NCI-H1436 (cell line): Measurements from ENCODE around the gene APOA1.

Experiments
- DNase-seq: peaks from one replicate; lab custom pipeline; 2025; lab: John Stamatoyannopoulos, UW

The APOA1 gene

DNA sequence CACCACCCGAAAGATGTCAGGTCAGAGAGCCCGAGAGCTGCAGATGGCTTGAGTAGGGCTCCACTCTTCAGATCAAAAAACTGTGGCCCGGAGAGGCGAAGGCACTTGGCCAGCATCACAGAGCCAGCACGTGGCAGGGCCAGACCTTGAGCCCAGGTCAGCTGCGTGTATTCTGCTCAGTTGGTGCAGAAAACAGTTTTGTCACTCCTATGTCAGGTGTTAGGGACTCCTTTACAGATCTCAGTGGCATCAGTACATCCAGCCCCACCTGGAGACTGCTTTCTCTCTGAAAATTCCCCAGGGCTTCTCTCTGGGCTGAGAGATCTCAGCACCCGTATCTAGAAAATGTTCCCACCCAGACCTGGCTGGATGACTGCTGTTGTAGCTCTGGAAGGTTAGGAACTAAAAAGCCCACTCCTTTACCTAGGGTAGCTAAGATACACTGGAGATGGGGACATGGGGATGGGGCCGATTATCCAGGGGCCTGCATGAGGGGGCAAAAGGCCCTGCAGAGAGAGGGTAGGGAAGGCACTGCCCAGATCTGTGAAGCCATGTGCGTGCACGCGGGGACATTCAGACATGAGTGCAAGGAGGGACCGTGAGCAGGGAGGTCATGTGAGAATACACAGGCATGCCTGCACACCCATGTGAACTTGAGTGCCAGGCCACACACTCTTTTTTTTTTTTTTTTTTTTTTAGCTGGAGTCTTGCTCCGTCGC, 3.4 kb downstream of the APOA1 start:
- DNase-seq, result no peak

DNA sequence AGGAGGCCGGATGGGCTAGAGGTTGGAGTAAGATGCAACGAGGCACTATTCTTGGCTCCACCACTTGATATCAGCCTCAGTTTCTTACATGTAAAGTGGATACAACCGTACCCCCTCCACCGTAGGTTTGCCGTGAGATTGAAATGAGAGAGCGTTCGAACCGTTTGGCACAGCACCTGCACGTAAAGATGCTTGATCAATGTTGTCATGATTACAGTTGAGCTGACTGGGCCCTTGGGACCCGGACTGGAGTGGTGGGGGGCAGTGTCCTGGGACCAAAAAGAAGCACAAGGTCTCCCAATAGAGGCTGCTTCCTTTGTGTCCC, 4.0 kb downstream of the APOA1 start:
- no peak for DNase-seq

DNA sequence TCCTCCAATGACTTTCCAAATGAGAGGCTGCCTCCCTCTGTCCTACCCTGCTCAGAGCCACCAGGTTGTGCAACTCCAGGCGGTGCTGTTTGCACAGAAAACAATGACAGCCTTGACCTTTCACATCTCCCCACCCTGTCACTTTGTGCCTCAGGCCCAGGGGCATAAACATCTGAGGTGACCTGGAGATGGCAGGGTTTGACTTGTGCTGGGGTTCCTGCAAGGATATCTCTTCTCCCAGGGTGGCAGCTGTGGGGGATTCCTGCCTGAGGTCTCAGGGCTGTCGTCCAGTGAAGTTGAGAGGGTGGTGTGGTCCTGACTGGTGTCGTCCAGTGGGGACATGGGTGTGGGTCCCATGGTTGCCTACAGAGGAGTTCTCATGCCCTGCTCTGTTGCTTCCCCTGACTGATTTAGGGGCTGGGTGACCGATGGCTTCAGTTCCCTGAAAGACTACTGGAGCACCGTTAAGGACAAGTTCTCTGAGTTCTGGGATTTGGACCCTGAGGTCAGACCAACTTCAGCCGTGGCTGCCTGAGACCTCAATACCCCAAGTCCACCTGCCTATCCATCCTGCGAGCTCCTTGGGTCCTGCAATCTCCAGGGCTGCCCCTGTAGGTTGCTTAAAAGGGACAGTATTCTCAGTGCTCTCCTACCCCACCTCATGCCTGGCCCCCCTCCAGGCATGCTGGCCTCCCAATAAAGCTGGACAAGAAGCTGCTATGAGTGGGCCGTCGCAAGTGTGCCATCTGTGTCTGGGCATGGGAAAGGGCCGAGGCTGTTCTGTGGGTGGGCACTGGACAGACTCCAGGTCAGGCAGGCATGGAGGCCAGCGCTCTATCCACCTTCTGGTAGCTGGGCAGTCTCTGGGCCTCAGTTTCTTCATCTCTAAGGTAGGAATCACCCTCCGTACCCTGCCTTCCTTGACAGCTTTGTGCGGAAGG, 4.8 kb downstream of the APOA1 start:
- DNase-seq, result no peak

DNA sequence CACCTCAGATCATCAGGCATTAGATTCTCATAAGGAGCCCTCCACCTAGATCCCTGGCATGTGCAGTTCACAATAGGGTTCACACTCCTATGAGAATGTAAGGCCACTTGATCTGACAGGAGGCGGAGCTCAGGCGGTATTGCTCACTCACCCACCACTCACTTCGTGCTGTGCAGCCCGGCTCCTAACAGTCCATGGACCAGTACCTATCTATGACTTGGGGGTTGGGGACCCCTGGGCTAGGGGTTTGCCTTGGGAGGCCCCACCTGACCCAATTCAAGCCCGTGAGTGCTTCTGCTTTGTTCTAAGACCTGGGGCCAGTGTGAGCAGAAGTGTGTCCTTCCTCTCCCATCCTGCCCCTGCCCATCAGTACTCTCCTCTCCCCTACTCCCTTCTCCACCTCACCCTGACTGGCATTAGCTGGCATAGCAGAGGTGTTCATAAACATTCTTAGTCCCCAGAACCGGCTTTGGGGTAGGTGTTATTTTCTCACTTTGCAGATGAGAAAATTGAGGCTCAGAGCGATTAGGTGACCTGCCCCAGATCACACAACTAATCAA, 5.6 kb downstream of the APOA1 start:
- no peak for DNase-seq

DNA sequence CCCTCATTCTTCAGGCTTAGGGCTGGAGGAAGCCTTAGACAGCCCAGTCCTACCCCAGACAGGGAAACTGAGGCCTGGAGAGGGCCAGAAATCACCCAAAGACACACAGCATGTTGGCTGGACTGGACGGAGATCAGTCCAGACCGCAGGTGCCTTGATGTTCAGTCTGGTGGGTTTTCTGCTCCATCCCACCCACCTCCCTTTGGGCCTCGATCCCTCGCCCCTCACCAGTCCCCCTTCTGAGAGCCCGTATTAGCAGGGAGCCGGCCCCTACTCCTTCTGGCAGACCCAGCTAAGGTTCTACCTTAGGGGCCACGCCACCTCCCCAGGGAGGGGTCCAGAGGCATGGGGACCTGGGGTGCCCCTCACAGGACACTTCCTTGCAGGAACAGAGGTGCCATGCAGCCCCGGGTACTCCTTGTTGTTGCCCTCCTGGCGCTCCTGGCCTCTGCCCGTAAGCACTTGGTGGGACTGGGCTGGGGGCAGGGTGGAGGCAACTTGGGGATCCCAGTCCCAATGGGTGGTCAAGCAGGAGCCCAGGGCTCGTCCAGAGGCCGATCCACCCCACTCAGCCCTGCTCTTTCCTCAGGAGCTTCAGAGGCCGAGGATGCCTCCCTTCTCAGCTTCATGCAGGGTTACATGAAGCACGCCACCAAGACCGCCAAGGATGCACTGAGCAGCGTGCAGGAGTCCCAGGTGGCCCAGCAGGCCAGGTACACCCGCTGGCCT, 7.1 kb downstream of the APOA1 start:
- no peak for DNase-seq

DNA sequence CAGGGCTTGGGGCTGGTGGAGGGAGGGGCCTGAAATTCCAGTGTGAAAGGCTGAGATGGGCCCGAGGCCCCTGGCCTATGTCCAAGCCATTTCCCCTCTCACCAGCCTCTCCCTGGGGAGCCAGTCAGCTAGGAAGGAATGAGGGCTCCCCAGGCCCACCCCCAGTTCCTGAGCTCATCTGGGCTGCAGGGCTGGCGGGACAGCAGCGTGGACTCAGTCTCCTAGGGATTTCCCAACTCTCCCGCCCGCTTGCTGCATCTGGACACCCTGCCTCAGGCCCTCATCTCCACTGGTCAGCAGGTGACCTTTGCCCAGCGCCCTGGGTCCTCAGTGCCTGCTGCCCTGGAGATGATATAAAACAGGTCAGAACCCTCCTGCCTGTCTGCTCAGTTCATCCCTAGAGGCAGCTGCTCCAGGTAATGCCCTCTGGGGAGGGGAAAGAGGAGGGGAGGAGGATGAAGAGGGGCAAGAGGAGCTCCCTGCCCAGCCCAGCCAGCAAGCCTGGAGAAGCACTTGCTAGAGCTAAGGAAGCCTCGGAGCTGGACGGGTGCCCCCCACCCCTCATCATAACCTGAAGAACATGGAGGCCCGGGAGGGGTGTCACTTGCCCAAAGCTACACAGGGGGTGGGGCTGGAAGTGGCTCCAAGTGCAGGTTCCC, 7.8 kb downstream of the APOA1 start, which contains the start of gene APOC3:
TSS of gene APOC3 (plus strand) at position 383 of the 659 bp plus-strand sequence. CDS start 676 bp downstream, outside the sequence.
- no peak for DNase-seq

DNA sequence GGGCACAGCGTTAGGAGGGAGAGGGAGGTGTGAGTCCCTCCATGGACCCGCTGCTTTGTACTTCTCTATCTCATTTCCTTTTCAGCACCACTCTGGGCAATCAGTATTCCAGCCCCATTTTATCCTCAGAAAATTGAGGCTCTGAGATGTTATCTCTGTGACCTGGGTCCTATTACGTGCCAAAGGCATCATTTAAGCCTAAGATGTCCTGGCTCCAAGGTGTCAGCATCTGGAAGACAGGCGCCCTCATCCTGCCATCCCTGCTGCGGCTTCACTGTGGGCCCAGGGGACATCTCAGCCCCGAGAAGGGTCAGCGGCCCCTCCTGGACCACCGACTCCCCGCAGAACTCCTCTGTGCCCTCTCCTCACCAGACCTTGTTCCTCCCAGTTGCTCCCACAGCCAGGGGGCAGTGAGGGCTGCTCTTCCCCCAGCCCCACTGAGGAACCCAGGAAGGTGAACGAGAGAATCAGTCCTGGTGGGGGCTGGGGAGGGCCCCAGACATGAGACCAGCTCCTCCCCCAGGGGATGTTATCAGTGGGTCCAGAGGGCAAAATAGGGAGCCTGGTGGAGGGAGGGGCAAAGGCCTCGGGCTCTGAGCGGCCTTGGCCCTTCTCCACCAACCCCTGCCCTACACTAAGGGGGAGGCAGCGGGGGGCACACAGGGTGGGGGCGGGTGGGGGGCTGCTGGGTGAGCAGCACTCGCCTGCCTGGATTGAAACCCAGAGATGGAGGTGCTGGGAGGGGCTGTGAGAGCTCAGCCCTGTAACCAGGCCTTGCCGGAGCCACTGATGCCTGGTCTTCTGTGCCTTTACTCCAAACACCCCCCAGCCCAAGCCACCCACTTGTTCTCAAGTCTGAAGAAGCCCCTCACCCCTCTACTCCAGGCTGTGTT, 8.5 kb downstream of the APOA1 start:
- DNase-seq, result no peak

DNA sequence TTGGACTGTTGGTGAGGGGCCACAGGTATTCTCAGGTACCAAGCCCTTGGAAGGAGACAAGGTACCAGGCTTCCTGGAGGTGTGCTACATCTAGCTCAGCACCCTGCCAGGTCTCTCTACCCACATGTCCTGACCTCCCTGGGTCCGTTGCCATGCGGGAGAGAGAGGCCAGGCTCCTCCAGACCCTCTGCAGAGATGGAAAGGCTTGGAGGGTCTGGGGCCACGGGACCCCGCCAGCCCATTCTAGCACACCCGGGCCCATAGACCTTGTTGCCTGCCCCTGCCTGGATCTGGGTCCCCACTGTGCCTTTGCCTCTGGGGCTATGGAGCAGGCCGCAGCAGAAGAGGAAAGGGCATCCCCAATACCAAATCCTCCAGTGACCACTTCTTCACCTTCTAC, 10.0 kb downstream of the APOA1 start:
- DNase-seq, result no peak

DNA sequence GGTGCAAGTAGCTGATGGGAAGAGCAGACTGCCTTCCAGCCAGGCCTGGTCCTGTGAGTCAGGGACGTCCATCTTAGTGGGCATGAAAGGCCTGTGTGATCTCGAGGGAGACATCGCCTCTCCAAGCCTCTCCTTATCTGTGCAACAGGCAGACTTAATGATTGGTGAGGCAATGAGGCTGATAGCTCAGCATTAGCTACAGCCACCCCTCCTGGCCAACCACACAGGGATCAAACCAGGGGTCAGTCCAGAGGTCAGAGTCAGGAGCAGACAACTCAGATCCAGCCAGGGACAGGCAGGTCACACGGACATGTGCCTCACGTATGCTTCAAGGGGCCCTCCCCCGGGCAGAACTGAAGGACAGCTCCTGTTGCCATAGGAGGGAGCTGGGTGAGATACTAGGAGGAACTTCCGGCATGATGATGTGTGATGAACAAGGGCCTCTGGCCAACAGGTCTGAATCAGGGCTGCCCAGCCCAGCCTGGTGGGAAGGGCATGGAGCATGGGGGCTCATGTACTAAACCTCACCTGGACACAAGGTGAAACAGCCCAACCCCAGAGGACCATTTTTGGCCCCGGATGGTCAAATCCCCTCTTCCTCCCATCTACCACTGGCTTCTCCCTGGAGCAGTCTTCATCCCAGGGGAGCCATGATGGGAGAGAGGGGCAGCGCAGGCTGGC, 10.5 kb downstream of the APOA1 start:
- DNase-seq, result no peak

DNA sequence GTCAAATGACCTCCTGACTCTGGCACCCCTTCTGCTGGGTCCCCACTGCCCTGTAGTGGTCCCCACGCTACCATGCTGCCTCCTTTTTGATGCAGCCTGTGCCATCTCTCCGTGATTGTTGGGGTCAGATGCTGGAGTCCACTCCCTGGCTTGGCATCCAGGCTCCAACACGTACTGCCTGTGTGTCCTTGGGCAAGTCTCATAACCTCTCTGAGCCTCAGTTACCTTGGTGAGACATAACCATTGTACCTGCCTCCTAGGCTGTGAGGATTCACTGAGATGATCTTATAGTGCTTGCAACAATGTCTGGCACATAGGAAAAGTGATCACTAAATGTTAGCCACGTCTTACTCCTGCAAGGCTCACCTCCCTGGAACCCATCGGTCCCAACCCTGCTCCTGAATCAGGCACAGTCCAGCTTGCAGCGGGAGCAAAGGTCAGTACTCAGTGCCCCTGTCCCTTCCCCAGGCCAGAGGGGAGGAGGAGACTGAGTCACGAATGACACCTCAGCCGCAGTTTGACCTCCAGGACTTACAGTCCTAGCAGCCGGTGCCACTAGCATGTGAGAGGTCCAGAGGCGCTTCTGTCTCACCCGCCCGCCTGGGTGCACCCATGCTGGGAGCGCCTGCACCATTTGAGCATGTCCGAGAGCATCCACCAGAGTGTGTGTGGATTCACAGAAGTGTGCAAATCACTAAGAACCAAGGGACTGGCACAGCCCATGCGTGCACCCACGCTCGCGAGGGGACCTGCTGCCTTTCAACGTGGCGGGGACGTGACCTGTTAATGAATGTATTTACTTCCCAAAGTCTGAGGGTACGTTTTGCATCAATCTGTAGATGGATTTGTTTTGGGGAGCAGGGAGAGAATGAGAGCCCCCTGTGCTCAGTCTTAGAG, 11.3 kb downstream of the APOA1 start:
- DNase-seq, result no peak

DNA sequence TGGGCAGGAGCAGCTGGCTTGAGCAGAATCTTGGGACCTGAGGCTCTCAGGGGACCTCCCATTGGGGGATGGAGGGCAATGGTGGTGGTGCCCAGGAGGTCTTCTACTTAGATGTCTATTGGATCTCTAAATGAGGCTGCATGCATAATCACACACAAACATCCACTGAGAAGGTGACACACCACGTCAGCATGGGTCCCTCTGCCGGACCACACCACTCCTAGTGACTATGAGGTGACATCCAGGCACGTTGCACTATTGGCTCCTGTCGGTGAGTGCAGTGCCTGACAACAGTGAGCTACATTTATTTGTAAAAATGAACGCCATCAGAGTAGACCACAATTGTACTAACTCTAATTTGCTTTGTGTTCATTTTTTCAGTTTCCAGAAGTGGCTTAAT, 12.0 kb downstream of the APOA1 start:
- no peak for DNase-seq

DNA sequence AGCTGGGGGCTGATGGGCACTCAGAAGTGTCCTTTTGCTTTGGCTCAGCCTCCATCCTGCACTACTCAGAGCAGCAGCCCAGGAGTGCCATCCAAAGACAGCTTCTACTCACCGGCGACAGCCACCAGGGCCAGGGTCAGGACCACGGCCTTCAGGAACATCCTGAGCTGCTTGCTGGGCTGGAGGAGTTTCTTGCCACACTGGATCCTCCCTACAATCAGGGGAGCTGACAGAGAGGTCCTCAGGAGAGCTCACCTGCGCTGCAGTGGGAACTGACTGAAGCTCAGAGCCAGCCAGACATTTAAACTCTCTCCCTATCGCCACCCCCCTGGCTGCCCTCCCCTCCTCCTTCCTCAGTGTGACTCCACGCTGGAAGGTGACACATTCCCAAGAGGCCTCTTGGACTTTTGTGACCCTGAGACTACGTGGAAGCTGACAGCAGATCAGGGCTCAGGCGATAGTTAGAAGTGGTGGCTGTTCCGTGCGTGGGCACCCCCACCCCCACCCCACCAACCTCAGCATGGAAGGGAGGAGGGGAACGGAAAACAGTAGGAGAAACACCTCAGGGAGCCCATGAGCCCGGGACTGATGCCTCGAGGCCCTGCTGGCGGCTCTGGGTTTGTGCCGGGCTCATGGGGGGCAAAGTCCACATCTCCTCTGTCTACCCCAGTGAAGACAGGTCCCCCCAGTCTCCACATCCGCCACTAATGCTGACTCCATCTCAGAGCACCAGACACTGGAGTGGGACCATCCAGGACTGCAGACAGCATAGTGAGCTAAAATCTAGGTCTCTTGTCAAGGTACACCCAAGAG, 14.2 kb downstream of the APOA1 start, which contains the start of gene APOA4:
TSS of gene APOA4 (minus strand) at position 274 of the 813 bp plus-strand sequence. CDS start at position 161, 113 bp downstream.
- DNase-seq, result no peak

DNA sequence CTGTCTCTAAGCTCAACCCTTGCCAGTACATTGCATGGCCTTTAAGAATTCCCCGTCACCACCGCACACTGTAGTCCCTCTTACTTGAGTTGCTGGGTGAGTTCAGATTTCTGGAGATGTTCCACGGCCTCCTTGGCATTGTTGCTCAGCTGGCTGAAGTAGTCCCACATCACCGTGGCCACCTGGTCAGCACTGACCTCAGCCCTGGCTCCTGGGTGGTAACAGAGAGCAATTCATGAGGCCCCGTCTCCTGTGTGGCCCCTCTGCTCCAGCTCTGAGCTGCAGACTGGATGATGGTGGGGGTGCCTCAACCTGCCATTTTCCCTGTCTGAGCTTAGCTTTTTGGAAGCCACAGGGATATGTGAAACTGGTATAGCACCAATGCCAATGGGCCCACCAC, 14.8 kb downstream of the APOA1 start:
- no peak for DNase-seq

DNA sequence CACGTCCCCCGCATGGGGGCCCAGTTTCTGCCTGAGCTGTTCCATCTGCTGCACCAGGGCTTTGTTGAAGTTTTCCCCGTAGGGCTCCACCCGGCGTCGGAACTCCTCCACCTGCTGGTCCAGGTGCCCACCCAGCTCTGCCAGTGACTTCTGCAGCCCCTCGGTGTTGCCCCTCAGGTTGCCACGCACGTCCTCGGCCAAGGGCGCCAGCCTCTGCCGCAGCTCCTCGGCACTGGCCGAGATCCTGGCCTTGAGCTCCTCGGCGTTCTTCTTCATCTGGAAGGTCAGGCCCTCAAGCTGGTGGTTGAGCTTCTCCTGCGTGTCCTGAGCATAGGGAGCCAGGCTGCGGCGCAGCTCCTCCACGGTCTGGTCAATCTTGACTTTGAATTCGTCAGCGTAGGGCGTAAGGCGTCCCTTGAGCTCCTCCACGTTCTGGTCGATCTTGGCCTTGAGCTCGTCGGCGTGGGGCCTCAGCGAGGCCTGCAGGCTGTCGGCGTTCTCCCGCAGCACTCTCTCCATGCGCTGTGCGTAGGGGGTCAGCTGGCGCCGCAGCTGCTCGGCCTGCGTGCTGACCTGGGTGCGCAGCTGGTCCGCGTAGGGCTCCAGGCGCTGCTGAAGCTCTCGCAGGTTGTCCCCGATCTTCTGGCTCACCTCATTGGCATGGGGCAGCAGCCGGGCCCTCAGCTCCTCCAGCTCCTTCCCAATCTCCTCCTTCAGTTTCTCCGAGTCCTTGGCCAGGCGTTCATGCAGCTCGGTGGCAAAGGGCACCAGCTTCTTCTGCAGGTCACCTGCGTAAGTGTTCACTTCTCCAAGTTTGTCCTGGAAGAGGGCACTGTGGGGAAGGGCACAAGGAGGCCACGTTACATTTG, 16.1 kb downstream of the APOA1 start:
- DNase-seq, result no peak

DNA sequence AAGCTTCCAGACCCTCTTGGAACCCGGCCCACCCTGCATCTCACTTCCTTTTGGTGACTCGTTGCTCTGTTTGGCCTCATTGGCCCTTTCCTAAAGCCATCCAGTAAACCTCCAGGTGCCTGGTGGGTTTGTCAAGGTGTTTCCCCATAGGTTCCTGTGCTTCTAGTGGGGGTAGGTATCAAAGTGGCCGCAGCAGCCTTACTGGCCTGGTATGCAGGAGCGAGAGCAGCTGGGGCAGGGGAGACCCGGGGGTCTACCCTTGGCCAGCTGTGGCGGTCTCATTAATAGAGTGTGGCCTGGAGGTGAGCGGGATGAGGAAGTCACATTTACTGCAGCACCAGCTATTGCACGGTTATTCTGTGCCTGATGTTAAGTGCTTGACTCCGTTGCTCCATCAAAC, 18.4 kb downstream of the APOA1 start:
- DNase-seq, result no peak

DNA sequence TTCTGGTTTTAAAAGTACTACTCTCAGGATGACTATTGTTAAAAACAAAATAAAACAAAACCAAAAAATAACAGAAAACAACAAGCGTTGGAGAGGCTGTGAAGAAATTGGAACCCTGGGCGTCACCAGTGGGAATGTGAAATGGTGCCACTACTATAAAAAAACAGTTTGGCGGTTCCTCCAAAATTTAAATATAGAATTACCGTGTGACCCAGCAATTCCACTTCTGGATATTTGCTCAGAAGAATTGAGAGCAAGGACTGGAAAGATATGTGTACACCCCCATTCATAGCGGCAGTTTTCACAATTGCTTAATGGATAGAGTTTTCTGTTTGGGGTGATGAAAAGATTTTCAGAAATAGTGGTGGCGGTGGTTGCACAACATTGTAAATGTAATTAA, 22.9 kb downstream of the APOA1 start:
- no peak for DNase-seq
